Sigmoid colon (tissue), 7 donors: ENCODE results near the gene RBM12. TPM values are rescaled to one million over a fixed set of nuclear protein-coding genes. Genes with fewer than 3 reads are reported as not detected.

Experiments
- DNase-seq: peaks from one replicate; pipeline ENCODE4 v3.0.0-alpha.2; 2019
- H3K27ac ChIP-seq, 4 donors: fragments of 200-600 bp; sonication (generic); one replicate each; pipeline ENCODE4 v1.5.1; 2016 to 2019; ENCODE audit warnings: mild to moderate bottlenecking in 1 of 4
- H3K27me3 ChIP-seq, 3 donors: fragments of 200-600 bp; sonication (generic); one replicate each; pipeline ENCODE4 v1.5.1; 2019; ENCODE audit warnings: mild to moderate bottlenecking in 1 of 3
- H3K36me3 ChIP-seq, 4 donors: fragments of 200-600 bp; sonication (generic); one replicate each; pipeline ENCODE4 v1.5.1; 2016 to 2019
- H3K4me1 ChIP-seq, 4 donors: fragments of 200-600 bp; sonication (generic); one replicate each; pipeline ENCODE4 v1.5.1; 2017 to 2019
- H3K4me3 ChIP-seq, 4 donors: fragments of 200-600 bp; sonication (generic); one replicate each; pipeline ENCODE4 v1.5.1; 2017 to 2019; ENCODE audit warnings: mild to moderate bottlenecking in 2 of 4, moderate library complexity in 1 of 4
- H3K9me3 ChIP-seq, 4 donors: fragments of 200-600 bp in 3 of 4; sonication (generic) in 3 of 4; one replicate each; pipeline versions ENCODE4 v1.5.1 to v1.6.1; 2013 to 2019
- EP300 ChIP-seq, 4 donors: sonication (generic); formaldehyde crosslinking; IDR thresholded peaks; one replicate each; pipeline ENCODE4 v1.6.1; 2017; ENCODE audit warnings: antibody characterized with exemption in 4 of 4
- POLR2A ChIP-seq, 2 donors: fragments of 450-650 bp; IDR thresholded peaks; one replicate each; pipeline ENCODE4 v1.6.1; 2016; ENCODE audit warnings: antibody characterized with exemption in 2 of 2, mild to moderate bottlenecking in 2 of 2, moderate library complexity in 2 of 2
- POLR2AphosphoS5 ChIP-seq, 4 donors: sonication (generic); formaldehyde crosslinking; IDR thresholded peaks; one replicate each; pipeline ENCODE4 v1.6.1; 2017; ENCODE audit warnings: antibody characterized with exemption in 4 of 4
- WGBS, 2 donors: extraction: QIAGEN DNeasy Blood & Tissue Kit; methylation state at CpG; one replicate each; pipeline ENCODE4 v1.1.7; 2013; 5-methylcytosine and 5-hydroxymethylcytosine counted together
- intact Hi-C: fragments of 100-400 bp; cut with DNase I; formaldehyde crosslinking; loops from one replicate; pipeline ENCODE4 v1.15.1; 2023
- polyA plus RNA-seq, 3 donors: library from polyadenylated mRNA; stranded (reverse); fragments of 200-250 nt; gene quantifications; one replicate each; pipeline ENCODE4 v1.2.3, GENCODE V29; 2013
- total RNA-seq, 4 donors: library from RNA; depleted of rRNA; stranded (reverse); fragments of >200 nt; gene quantifications; one replicate each; pipeline ENCODE4 v1.1.0, GENCODE V29; 2016
- TF ChIP-seq, protein P1 (sequence below), 4 experiments: fragments of 450-650 bp in 3 of 4; fragments of 200-600 bp in 1 of 4; IDR thresholded peaks; one replicate each; pipeline ENCODE4 v1.5.1; 2016 to 2019; ENCODE audit warnings: antibody characterized with exemption in 4 of 4, mild to moderate bottlenecking in 3 of 4, moderate library complexity in 2 of 4
- donor health status: healthy with polysubstance abuse.
- donor health status: Bipolar disorder and iron deficiency.
- donor health status: healthy.

Gene RBM12
- total and polyA plus RNA-seq, 7 donors: 10.2 to 26.4 (median 24.6) TPM

DNA sequence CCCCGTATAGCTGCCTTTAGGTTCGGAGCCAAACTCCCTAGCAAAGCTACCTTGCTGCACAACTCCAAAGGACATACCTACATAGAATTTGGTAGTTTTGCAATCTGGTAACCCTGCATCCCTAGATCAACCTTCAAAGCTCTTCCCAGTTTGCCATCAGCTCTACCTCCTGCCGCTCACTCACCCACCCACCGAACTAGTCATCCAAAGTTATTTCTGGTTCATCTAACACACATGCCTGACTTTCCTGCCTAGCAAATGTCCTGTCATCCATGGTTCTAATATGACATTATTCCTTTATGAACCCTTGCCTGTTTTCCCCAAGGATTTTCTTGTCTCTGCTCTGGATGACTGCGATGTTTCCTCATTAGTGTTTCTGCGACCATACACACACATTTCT lies 27.4 kb downstream of the RBM12 start:
- Histone ChIP-seq H3K36me3 (peaks cover 0 to 2% (median under 1%) of the 10 kb centered on the region in 4 donors), H3K9me3 (no peaks in the 10 kb centered on the region), H3K27me3 (no peaks in the 10 kb centered on the region), H3K4me3 (no peak overlapping the region), H3K4me1 (peaks cover 0 to 20% (median 8%) of the 10 kb centered on the region in 4 donors), H3K27ac (no peak overlapping the region)
- WGBS, 2 donors: 95 to 96% methylated on average over 6 of the region's 6 CpGs
- intact Hi-C loops: no loop called here
- TF ChIP-seq, protein P1, sequence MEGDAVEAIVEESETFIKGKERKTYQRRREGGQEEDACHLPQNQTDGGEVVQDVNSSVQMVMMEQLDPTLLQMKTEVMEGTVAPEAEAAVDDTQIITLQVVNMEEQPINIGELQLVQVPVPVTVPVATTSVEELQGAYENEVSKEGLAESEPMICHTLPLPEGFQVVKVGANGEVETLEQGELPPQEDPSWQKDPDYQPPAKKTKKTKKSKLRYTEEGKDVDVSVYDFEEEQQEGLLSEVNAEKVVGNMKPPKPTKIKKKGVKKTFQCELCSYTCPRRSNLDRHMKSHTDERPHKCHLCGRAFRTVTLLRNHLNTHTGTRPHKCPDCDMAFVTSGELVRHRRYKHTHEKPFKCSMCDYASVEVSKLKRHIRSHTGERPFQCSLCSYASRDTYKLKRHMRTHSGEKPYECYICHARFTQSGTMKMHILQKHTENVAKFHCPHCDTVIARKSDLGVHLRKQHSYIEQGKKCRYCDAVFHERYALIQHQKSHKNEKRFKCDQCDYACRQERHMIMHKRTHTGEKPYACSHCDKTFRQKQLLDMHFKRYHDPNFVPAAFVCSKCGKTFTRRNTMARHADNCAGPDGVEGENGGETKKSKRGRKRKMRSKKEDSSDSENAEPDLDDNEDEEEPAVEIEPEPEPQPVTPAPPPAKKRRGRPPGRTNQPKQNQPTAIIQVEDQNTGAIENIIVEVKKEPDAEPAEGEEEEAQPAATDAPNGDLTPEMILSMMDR (IDR thresholded peaks at IDR 0.05): no peak
- TF ChIP-seq POLR2A (IDR thresholded peaks at IDR 0.05): no peak
- no peak for TF ChIP-seq POLR2AphosphoS5 (IDR thresholded peaks at IDR 0.05)
- TF ChIP-seq EP300 (IDR thresholded peaks at IDR 0.05): no peak
- DNase-seq: no peak

DNA sequence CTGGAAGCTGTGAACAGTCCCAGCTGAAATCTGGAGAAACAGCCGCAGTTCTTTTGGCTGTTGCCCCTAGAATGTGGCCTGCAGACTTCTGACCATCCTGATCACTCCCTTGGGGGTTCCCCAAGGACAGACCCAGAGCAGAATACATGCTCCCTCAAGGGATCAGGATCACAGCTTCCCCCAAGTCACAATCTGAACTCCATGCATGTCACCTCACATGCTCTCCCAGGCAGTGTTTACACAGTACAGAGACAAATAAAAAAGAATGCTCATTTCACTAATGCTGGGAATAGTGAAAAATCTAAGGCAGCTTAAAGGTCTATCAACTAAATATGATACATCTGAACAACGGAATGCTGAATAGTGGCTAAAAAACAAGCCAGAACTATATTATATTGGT lies 28.6 kb downstream of the RBM12 start:
- Histone ChIP-seq H3K4me3 (no peak overlapping the region), H3K9me3 (no peaks in the 10 kb centered on the region), H3K27ac (no peak overlapping the region), H3K4me1 (peaks cover 0 to 20% (median 8%) of the 10 kb centered on the region in 4 donors), H3K27me3 (no peaks in the 10 kb centered on the region), H3K36me3 (peaks cover 0 to 14% (median 9%) of the 10 kb centered on the region in 4 donors)
- no peak for TF ChIP-seq POLR2AphosphoS5 (IDR thresholded peaks at IDR 0.05)
- no peak for TF ChIP-seq EP300 (IDR thresholded peaks at IDR 0.05)
- TF ChIP-seq, protein P1 (IDR thresholded peaks at IDR 0.05): no peak
- no peak for TF ChIP-seq POLR2A (IDR thresholded peaks at IDR 0.05)
- intact Hi-C loops: no loop called here
- WGBS, 2 donors: 89 to 95% methylated on average over 2 of the region's 2 CpGs
- no peak for DNase-seq

DNA sequence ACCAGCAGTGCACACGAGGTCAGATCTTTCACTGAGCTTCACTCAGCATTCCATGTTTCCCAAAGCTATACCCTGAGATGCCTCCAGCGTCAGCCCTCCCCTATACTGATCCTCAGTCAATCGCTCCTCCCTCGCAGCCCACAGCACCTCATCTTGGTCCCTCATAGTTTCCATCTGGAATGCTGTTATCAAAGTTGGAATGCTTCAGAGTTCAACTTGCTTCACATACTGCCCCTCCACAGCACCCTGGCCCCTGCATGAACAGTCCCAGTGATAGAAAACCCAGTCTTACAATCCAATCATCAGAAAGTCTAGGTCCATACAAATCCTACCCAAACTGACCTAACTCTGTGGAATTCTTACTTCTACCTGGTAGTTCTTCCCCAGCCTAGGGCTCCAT lies 29.0 kb downstream of the RBM12 start:
- H3K9me3 ChIP-seq: no peaks in the 10 kb centered on the region
- no peaks in the 10 kb centered on the region for H3K27me3 ChIP-seq
- peaks cover 0 to 20% (median 6%) of the 10 kb centered on the region in 4 donors for H3K4me1 ChIP-seq
- intact Hi-C loops: no loop called here
- DNase-seq: no peak
- H3K4me3 ChIP-seq: no peak overlapping the region
- WGBS, 2 donors: 92 to 94% methylated on average over 4 of the region's 4 CpGs
- TF ChIP-seq POLR2A (IDR thresholded peaks at IDR 0.05): no peak
- TF ChIP-seq POLR2AphosphoS5 (IDR thresholded peaks at IDR 0.05): no peak
- TF ChIP-seq, protein P1 (IDR thresholded peaks at IDR 0.05): no peak
- TF ChIP-seq EP300 (IDR thresholded peaks at IDR 0.05): no peak
- no peak overlapping the region for H3K27ac ChIP-seq
- H3K36me3 ChIP-seq: peaks cover 4 to 19% (median 13%) of the 10 kb centered on the region in 4 donors

DNA sequence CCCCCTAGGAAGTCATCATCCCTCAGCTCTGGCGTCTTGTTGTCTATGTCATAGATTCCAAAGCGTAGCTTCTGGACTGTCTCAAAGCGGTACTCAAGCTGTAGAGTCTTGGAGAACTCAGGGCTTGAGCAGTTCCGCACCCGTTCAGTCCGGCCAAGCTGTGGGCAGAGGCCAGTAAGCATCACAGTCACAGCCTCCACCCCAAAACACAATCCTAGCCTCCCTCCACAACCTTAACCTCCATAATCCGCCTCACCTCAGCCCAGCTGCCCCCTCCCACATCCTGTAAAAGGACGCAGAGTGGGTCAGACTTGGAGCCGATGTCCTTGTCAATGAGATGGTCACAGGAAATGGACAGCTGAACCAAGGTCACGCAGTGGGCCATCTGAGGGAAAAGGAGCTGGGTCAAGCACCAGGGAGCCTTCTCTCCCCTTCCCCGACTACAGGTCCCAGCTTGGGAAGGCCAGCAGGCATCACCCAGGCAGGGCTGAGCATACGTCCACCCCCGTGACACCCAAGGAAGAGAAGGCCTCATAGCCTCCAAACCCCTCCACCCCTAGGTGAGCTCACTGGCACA lies 32.1 kb downstream of the RBM12 start:
- Histone ChIP-seq H3K4me1 (peaks cover 0 to 8% (median 2%) of the 10 kb centered on the region in 4 donors), H3K36me3 (peaks cover 9 to 47% (median 36%) of the 10 kb centered on the region in 4 donors), H3K4me3 (no peak overlapping the region), H3K27me3 (no peaks in the 10 kb centered on the region), H3K27ac (no peak overlapping the region), H3K9me3 (no peaks in the 10 kb centered on the region)
- WGBS, 2 donors: 96 to 97% methylated on average over 13 of the region's 13 CpGs
- no peak for DNase-seq
- TF ChIP-seq, protein P1 (IDR thresholded peaks at IDR 0.05): no peak
- TF ChIP-seq POLR2A (IDR thresholded peaks at IDR 0.05) (no peak), POLR2AphosphoS5 (IDR thresholded peaks at IDR 0.05) (no peak), EP300 (IDR thresholded peaks at IDR 0.05) (no peak)
- intact Hi-C loops: no loop called here

DNA sequence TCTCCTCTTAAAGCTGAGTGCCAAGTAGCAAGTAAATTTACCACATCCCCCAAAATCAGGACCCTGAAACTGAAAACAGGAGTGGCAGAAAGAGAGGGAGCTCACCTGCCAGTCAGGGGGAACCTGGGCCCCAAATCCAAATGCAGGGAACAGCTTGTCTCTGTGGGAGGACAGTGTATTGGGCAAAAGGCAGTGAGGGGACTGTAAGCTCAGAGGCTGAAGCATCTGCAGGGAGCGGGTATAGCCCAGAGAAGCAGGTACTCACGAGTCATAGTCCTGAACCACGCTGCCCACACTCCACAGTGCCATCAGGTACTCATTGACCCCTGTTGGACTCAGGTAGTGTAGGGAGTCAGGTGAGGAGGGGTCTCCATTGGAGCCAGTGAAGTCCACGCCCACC lies 34.1 kb downstream of the RBM12 start:
- H3K36me3 ChIP-seq: peaks cover 17 to 67% (median 49%) of the 10 kb centered on the region in 4 donors
- TF ChIP-seq, protein P1 (IDR thresholded peaks at IDR 0.05): no peak
- no peak overlapping the region for H3K27ac ChIP-seq
- no peak overlapping the region for H3K4me3 ChIP-seq
- 97% methylated on average over 4 of the region's 4 CpGs for WGBS, 2 donors
- peak; percentile 51 for DNase-seq
- no peaks in the 10 kb centered on the region for H3K27me3 ChIP-seq
- intact Hi-C loops: no loop called here
- H3K9me3 ChIP-seq: no peaks in the 10 kb centered on the region
- H3K4me1 ChIP-seq: peaks cover 0 to 4% (median under 1%) of the 10 kb centered on the region in 4 donors
